ENCODE results near the gene PCDHB6. TPM values are rescaled to one million over a fixed set of nuclear protein-coding genes. Genes with fewer than 3 reads are reported as not detected.
"Not testable (repeated sequence)": the region's sequence is repeated elsewhere in the genome, so short reads cannot be mapped to it uniquely, and the experiment has no call there.

The PCDHB6 gene
- total RNA-seq, 2 donors from 2014 or later = 0.95 to 1.6 TPM

DNA sequence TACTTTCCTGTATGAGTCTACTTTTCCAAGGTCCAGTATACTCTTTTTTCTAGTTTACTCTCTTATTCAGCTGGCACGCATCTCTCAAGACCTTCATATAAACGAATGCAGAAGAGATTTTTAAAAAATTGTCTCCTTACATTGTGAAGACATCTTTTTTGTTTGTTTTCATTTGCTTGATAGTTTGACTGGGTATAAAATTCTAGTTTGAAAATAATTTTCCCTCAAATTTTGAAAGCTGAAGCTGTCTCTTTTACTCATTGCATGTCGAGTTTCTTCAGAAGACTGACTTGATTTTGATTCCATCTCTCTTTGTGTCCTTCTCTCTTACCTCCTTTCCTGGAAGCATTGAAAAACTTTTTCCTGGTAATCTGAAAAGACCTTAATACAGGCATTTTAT, 46.5 kb downstream of the PCDHB6 start:
- no peak for DNase-seq (ENCODE audit: low spot score)
- intact Hi-C loops (cut with DNase I) = no loop called here

DNA sequence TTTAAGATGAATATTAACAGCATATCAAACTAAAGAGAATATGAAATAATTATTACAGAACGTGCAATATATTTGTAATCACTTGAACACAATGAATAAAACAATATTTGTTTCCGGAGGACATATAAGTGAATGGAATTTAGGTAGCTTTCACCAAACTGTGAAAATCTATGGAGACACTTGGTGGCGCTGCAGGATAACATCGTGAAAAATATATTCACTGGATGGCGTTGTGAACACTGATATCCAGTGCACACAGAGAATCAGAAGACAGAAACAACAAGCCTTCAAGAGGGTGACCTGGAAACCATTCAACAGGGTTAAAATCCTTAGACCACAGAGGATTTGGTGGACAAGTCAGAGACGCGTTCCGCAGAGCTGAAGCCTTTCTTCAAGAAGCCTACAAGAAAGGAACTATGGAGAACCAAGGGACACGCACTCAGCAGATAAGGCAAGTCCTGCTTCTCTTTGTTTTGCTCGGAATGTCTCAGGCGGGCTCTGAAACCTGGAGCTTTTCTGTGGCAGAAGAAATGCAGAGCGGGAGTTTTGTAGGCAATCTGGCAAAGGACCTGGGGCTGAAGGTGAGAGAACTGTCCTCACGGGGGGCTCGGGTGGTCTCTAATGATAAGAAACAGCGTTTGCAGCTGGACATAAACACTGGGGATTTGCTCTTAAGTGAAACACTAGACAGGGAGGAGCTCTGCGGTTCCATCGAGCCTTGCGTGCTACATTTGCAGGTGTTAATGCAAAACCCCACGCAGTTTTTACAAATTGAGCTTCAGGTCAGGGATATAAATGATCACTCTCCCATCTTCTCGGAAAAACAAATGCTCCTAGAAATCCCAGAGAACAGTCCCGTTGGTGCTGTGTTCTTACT, 49.7 kb downstream of the PCDHB6 start, which contains the start of gene PCDHB11:
PCDHB11 (plus strand) TSS at position 269 of the 877 bp plus-strand sequence; CDS start at position 417, 148 bp downstream.
- intact Hi-C loops (cut with DNase I) = no loop called here
- DNase-seq (ENCODE audit: low spot score) = no peak

DNA sequence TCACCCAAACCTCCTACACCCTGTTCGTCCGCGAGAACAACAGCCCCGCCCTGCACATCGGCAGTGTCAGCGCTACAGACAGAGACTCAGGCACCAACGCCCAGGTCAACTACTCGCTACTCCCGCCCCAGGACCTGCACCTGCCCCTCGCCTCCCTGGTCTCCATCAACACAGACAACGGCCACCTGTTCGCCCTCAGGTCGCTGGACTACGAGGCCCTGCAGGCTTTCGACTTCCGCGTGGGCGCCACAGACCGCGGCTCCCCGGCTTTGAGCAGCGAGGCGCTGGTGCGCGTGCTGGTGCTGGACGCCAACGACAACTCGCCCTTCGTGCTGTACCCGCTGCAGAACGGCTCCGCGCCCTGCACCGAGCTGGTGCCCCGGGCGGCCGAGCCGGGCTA, 51.3 kb downstream of the PCDHB6 start:
- DNase-seq (ENCODE audit: low spot score); intact Hi-C loops (cut with DNase I): not testable (repeated sequence)

DNA sequence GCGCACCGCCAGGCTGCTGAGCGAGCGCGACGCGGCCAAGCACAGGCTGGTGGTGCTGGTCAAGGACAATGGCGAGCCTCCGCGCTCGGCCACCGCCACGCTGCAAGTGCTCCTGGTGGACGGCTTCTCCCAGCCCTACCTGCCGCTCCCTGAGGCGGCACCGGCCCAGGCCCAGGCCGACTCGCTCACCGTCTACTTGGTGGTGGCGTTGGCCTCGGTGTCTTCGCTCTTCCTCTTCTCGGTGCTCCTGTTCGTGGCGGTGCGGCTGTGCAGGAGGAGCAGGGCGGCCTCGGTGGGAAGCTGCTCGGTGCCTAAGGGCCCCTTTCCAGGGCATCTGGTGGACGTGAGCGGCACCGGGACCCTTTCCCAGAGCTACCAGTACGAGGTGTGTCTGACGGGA, 51.8 kb downstream of the PCDHB6 start:
- DNase-seq (ENCODE audit: low spot score); intact Hi-C loops (cut with DNase I): not testable (repeated sequence)

Other genes with a start within 250 kb of the PCDHB6 start
- under 1 TPM; 0.14 to 0.24 TPM for gene PCDHAC1, start 223.8 kb upstream of the PCDHB6 start, total RNA-seq
- under 1 TPM; 0.32 to 0.33 TPM for gene PCDHAC2, start 183.6 kb upstream of the PCDHB6 start, total RNA-seq
- not detected for gene PCDHB1, start 98.7 kb upstream of the PCDHB6 start, total RNA-seq
- 1 to 10 TPM; 2.3 to 3.2 TPM for gene PCDHB2, start 55.4 kb upstream of the PCDHB6 start, total RNA-seq
- 1 to 10 TPM; 1.2 to 1.3 TPM for gene PCDHB3, start 49.6 kb upstream of the PCDHB6 start, total RNA-seq
- 1 to 10 TPM; 4.1 to 5.2 TPM for gene PCDHB4, start 28.2 kb upstream of the PCDHB6 start, total RNA-seq
- gene PCDHB5, start 14.9 kb upstream of the PCDHB6 start, total RNA-seq = 1 to 10 TPM; 2.8 to 3.1 TPM
- 1 to 10 TPM; 2.6 to 5.5 TPM for gene PCDHB7, start 22.6 kb downstream of the PCDHB6 start, total RNA-seq
- gene PCDHB8, start 27.7 kb downstream of the PCDHB6 start, total RNA-seq = 1 to 10 TPM; 2.3 to 3.5 TPM
- gene PCDHB16, start 32.3 kb downstream of the PCDHB6 start, total RNA-seq = 1 to 10 TPM; 3.0 to 5.0 TPM
- 1 to 10 TPM; 1.1 to 5.3 TPM for gene PCDHB9, start 37.1 kb downstream of the PCDHB6 start, total RNA-seq
- 1 to 10 TPM; 2.6 to 3.8 TPM for gene PCDHB10, start 42.3 kb downstream of the PCDHB6 start, total RNA-seq
- gene PCDHB11, start 49.6 kb downstream of the PCDHB6 start, total RNA-seq = 1 to 10 TPM; 3.6 to 4.0 TPM
- 1 to 10 TPM; 3.6 to 4.1 TPM for gene PCDHB12, start 58.7 kb downstream of the PCDHB6 start, total RNA-seq
- 1 to 10 TPM; 3.9 to 6.4 TPM for gene PCDHB13, start 63.9 kb downstream of the PCDHB6 start, total RNA-seq
- 1 to 10 TPM; 5.0 to 8.7 TPM for gene PCDHB14, start 73.3 kb downstream of the PCDHB6 start, total RNA-seq
- 1 to 10 TPM; 3.8 to 4.4 TPM for gene PCDHB15, start 95.3 kb downstream of the PCDHB6 start, total RNA-seq
- gene SLC25A2, start 154.0 kb downstream of the PCDHB6 start, total RNA-seq = under 1 TPM; 0.46 to 1.00 TPM
- 10 to 100 TPM; 57.9 to 63.1 TPM for gene TAF7, start 170.7 kb downstream of the PCDHB6 start, total RNA-seq
- gene PCDHGA1, start 180.5 kb downstream of the PCDHB6 start, total RNA-seq = under 1 TPM; 0.81 to 0.93 TPM
- 1 to 10 TPM; 3.7 to 7.4 TPM for gene PCDHGA2, start 188.7 kb downstream of the PCDHB6 start, total RNA-seq
- 1 to 10 TPM; 2.0 to 3.0 TPM for gene PCDHGA3, start 193.8 kb downstream of the PCDHB6 start, total RNA-seq
- gene PCDHGB1, start 200.0 kb downstream of the PCDHB6 start, total RNA-seq = 1 to 10 TPM; 2.6 to 2.8 TPM
- 1 to 10 TPM; 4.7 to 5.5 TPM for gene PCDHGA4, start 205.0 kb downstream of the PCDHB6 start, total RNA-seq
- gene PCDHGB2, start 209.9 kb downstream of the PCDHB6 start, total RNA-seq = 1 to 10 TPM; 4.7 to 5.2 TPM
- gene PCDHGA5, start 214.1 kb downstream of the PCDHB6 start, total RNA-seq = 1 to 10 TPM; 3.9 to 5.2 TPM
- 1 to 10 TPM; 4.9 to 5.0 TPM for gene PCDHGB3, start 220.2 kb downstream of the PCDHB6 start, total RNA-seq
- gene PCDHGA6, start 223.8 kb downstream of the PCDHB6 start, total RNA-seq = 1 to 10 TPM; 6.6 to 7.9 TPM
- gene PCDHGA7, start 232.7 kb downstream of the PCDHB6 start, total RNA-seq = 1 to 10 TPM; 4.0 to 4.3 TPM
- gene PCDHGB4, start 237.6 kb downstream of the PCDHB6 start, total RNA-seq = 1 to 10 TPM; 4.8 to 5.7 TPM
- 1 to 10 TPM; 2.0 to 2.4 TPM for gene PCDHGA8, start 242.6 kb downstream of the PCDHB6 start, total RNA-seq
- gene PCDHGB5, start 247.9 kb downstream of the PCDHB6 start, total RNA-seq = 1 to 10 TPM; 8.1 to 9.5 TPM

Measured in posterior vena cava (tissue), 2 donors.